Neural crest cell (in vitro differentiated cells): ENCODE measurements around the gene AUTS2. TPM values are rescaled to one million over a fixed set of nuclear protein-coding genes. Genes with fewer than 3 reads are reported as not detected.

Experiments used
- DNase-seq: peaks from one replicate; pipeline ENCODE4 v3.0.0; 2021; ENCODE audit warnings: low read depth, mixed read lengths, low spot score
- H3K27ac Mint-ChIP-seq: one replicate; pipeline ENCODE4 v1.8.0; 2021; ENCODE audit warnings: mild to moderate bottlenecking, mixed read lengths; ENCODE audit not compliant: unreplicated experiment
- H3K27me3 Mint-ChIP-seq: 2 replicates; pipeline ENCODE4 v1.8.0; 2021; ENCODE audit warnings: low read depth, mild to moderate bottlenecking, mixed read lengths
- H3K36me3 Mint-ChIP-seq: 2 replicates; pipeline ENCODE4 v1.8.0; 2021; ENCODE audit warnings: low read depth, mild to moderate bottlenecking, mixed read lengths
- H3K4me1 Mint-ChIP-seq: 2 replicates; pipeline ENCODE4 v1.8.0; 2021; ENCODE audit warnings: mixed read lengths
- H3K4me3 Mint-ChIP-seq: one replicate; pipeline ENCODE4 v1.8.0; 2021; ENCODE audit warnings: mild to moderate bottlenecking, mixed read lengths
- H3K9me3 Mint-ChIP-seq: 2 replicates; pipeline ENCODE4 v1.8.0; 2021; ENCODE audit warnings: mixed read lengths
- total RNA-seq: library from RNA; stranded (reverse); gene quantifications from 2 replicates; pipeline ENCODE4 v1.2.1, GENCODE V29; 2021
- TF ChIP-seq, protein P1 (sequence below): fragments of 200-600 bp; sonication (generic); conservative IDR thresholded peaks from 2 replicates; pipeline ENCODE4 v1.5.0; 2021; ENCODE audit warnings: antibody characterized with exemption, mild to moderate bottlenecking

The AUTS2 gene
- total RNA-seq, 1 donor from 2014 or later = 152 TPM

DNA sequence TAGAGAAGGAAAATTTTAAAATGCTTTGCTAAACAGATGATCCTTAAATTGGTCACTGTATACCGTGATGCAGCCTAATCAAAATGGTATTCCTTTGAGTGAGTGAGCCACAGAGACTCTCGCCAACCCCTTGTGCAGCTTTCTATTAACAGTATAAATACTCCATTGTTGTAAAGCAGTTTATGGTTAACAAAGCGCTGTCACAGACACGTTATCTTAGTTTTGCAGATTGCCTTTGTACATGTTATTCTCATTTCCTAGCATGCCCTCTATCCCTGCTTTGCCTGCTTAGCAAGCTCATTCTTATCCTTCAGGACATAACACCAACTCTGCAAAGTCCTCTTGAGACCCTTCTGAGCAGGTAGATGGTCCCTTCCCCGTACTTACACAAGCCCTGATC is 694.4 kb downstream of the AUTS2 start:
- Mint-ChIP-seq H3K27me3 (no peaks in the 10 kb centered on the region), H3K9me3 (peaks cover 2% of the 10 kb centered on the region), H3K4me1 (peaks cover 5% of the 10 kb centered on the region), H3K36me3 (peaks cover 4% of the 10 kb centered on the region), H3K27ac (no peak overlapping the region), H3K4me3 (no peak overlapping the region)
- TF ChIP-seq, protein P1, sequence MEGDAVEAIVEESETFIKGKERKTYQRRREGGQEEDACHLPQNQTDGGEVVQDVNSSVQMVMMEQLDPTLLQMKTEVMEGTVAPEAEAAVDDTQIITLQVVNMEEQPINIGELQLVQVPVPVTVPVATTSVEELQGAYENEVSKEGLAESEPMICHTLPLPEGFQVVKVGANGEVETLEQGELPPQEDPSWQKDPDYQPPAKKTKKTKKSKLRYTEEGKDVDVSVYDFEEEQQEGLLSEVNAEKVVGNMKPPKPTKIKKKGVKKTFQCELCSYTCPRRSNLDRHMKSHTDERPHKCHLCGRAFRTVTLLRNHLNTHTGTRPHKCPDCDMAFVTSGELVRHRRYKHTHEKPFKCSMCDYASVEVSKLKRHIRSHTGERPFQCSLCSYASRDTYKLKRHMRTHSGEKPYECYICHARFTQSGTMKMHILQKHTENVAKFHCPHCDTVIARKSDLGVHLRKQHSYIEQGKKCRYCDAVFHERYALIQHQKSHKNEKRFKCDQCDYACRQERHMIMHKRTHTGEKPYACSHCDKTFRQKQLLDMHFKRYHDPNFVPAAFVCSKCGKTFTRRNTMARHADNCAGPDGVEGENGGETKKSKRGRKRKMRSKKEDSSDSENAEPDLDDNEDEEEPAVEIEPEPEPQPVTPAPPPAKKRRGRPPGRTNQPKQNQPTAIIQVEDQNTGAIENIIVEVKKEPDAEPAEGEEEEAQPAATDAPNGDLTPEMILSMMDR = no peak
- DNase-seq = no peak

DNA sequence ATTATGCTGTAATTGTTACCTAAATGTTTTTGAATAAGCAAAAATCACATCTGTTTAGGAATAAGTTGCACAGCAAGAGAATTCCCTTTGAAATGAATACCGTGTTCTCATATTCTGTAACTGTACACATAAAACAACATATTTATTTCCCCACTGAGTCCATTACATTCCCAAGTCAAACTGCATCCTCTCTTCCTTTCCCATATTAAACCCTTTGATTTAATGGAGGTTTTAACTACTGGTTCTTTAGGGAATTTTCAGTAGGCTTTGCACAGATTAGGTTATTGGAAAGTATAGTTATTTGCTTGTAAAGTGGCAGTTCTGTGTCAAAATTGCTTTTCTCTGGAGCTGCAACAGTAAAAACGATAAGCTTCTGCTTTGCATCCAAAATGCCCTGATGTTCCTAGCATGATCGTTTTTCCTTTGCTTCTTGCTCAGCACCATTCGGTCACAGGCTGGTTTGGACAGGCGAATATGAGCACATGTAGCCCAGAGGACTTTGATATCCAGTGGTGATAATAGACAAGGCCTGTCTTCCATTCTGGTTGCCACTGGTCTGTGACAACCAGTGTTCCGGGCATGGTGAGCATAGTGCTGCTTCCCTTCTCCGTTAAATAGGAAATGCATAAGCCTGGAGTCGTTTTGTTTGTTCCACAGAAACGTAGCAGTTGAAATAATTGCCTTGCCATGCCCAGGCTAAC is 696.1 kb downstream of the AUTS2 start:
- Mint-ChIP-seq H3K36me3 (peaks cover 4% of the 10 kb centered on the region), H3K9me3 (peaks cover 2% of the 10 kb centered on the region), H3K4me1 (peaks cover 5% of the 10 kb centered on the region), H3K4me3 (no peak overlapping the region), H3K27ac (no peak overlapping the region), H3K27me3 (no peaks in the 10 kb centered on the region)
- TF ChIP-seq, protein P1 = no peak
- no peak for DNase-seq

DNA sequence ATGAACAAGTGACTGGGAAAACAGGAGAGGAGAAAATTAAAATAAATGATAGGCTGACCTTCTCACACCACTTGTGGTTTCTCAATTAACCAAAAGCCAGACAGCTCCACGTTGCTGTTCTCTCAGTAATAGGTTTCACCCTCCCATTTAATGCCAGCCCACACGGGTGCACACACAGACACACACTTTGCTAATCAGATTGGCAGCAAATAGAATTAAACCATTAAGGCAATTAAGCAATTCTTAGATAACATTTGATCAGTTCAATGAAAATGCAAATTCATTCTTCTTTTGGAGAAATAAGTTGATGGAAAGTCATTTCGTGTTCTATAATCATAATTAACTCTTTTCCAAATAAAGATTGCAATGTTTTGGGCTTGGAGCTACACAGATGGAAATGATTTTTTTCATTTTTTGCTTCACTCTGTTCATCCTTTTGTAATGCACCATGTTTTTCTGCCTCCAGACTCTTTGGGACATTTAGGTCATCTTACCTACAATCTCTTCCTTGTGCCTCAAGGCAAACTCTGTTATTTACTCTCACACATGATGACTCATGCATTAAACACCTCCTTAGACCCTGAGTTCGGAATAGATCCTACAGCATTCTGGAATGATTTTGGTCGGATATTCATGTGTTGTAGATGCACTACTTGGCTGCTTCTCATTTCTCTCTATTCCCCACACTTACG is 700.7 kb downstream of the AUTS2 start:
- TF ChIP-seq, protein P1 = no peak
- peaks cover 5% of the 10 kb centered on the region for H3K4me1 Mint-ChIP-seq
- no peaks in the 10 kb centered on the region for H3K27me3 Mint-ChIP-seq
- H3K9me3 Mint-ChIP-seq = peaks cover 2% of the 10 kb centered on the region
- H3K36me3 Mint-ChIP-seq = peaks cover 4% of the 10 kb centered on the region
- H3K27ac Mint-ChIP-seq = no peak overlapping the region
- no peak for DNase-seq
- no peak overlapping the region for H3K4me3 Mint-ChIP-seq

DNA sequence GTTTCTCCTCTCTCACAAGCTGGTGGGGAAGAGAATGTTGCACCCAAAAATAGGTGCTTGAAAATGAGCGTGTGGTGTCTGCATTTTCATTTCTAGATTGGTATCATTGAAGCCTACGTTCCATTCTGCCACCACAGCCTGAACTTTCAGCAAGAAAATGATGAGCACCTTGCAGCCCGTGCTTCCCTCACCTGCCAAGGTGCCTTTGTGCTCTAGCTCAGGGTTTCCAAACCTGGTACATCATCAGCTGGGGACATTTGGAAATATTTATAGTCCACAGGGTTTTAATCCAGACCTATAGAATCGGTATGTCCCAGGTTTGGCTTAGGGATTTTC is 701.2 kb downstream of the AUTS2 start:
- Mint-ChIP-seq H3K27ac (no peak overlapping the region), H3K36me3 (peaks cover 4% of the 10 kb centered on the region), H3K27me3 (no peaks in the 10 kb centered on the region), H3K9me3 (peaks cover 2% of the 10 kb centered on the region), H3K4me1 (peaks cover 5% of the 10 kb centered on the region), H3K4me3 (no peak overlapping the region)
- TF ChIP-seq, protein P1 = no peak
- no peak for DNase-seq

DNA sequence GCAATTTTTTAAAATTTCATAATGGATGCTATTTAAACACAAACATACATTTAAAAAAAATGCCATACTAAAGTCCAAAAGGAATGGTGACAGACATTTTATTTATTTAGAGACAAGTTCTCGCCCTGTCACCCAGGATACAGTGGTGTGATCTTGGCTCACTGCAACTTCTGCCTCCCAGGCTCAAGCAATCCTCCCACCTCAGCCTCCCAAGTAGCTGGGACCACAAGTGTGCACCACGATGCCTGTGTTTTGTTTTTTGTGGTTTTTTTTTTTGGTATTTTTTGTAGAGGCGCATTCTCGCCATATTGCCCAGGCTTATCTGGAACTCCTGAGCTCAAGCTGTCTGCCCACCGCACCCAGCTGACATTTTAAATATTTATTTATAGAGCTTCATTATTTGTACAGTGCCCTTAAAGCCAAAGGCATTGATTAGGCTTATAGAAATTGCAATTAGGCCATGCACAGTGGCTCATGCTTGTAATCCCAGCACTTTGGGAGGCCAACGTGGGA is 703.5 kb downstream of the AUTS2 start:
- Mint-ChIP-seq H3K9me3 (peaks cover 2% of the 10 kb centered on the region), H3K27me3 (no peaks in the 10 kb centered on the region), H3K4me3 (no peak overlapping the region), H3K27ac (no peak overlapping the region), H3K4me1 (peaks cover 5% of the 10 kb centered on the region), H3K36me3 (no peaks in the 10 kb centered on the region)
- TF ChIP-seq, protein P1 = no peak
- no peak for DNase-seq
